Measurements from ENCODE around the gene DNAH9. TPM values are rescaled to one million over a fixed set of nuclear protein-coding genes. Genes with fewer than 3 reads are reported as not detected.
A peak's percentile ranks its signal among the peaks of the same experiment; 100 is the strongest.

The DNAH9 gene
- total and polyA plus RNA-seq, 2 of the 8 experiments (the other 6 are each of a cell fraction or from before 2014, with no cell fraction given) = 0.21 to 0.86 TPM

- no peak for TF ChIP-seq GABPA (IDR thresholded peaks at IDR 0.05; ENCODE audit: borderline replicate concordance, insufficient read depth, low read length)
- no peak for TF ChIP-seq GTF2F1 (IDR thresholded peaks at IDR 0.05; ENCODE audit: borderline replicate concordance, low read depth, low read length)
- TF ChIP-seq ASH2L (IDR thresholded peaks at IDR 0.05; ENCODE audit: low read length) = peak; percentile 94
- no peak for TF ChIP-seq RXRA (IDR thresholded peaks at IDR 0.05; ENCODE audit: insufficient read depth, low read depth, low read length)
- no peak for TF ChIP-seq SP2 (IDR thresholded peaks at IDR 0.05; ENCODE audit: low read length)
- TF ChIP-seq CBX5 (IDR thresholded peaks at IDR 0.05; ENCODE audit: low read depth, low read length) = no peak
- peak; percentile 88 for TF ChIP-seq TBP (IDR thresholded peaks at IDR 0.05; ENCODE audit: low read depth, low read length)
- TF ChIP-seq ATF2 (IDR thresholded peaks at IDR 0.05; ENCODE audit: low read length) = peak; percentile 38; the same call in 1 of the 2 replicates
- no peak for TF ChIP-seq SAP30 (IDR thresholded peaks at IDR 0.05; ENCODE audit: insufficient read depth, insufficient replicate concordance, low read length)
- peak; percentile 87 for TF ChIP-seq SP4 (IDR thresholded peaks at IDR 0.05; ENCODE audit: low read length)
- TF ChIP-seq SUZ12 (IDR thresholded peaks at IDR 0.05; ENCODE audit: low read length) = no peak
- no peak for TF ChIP-seq CHD2 (IDR thresholded peaks at IDR 0.05; ENCODE audit: low read length)
- TF ChIP-seq SIN3A (conservative IDR thresholded peaks at IDR 0.05 in 1 of 2, IDR thresholded peaks at IDR 0.05 in 1 of 2; ENCODE audit: low read depth in 1 of 2, low read length in 2 of 2) = no peak; a peak in 1 of 4 replicates
- no peak for TF ChIP-seq USF2 (IDR thresholded peaks at IDR 0.05; ENCODE audit: low read length)
- no peak for TF ChIP-seq RNF2 (IDR thresholded peaks at IDR 0.05; ENCODE audit: borderline replicate concordance, low read depth, low read length, missing control alignments, poor library complexity, severe bottlenecking)
- peak; percentile 59; the same call in 1 of the 2 replicates for TF ChIP-seq CREB1 (IDR thresholded peaks at IDR 0.05)
- TF ChIP-seq TAF1 (IDR thresholded peaks at IDR 0.05; ENCODE audit: low read depth, low read length) = peak; percentile 90
- no peak for TF ChIP-seq SIX5 (IDR thresholded peaks at IDR 0.05; ENCODE audit: low read depth, low read length)
- TF ChIP-seq NANOG (IDR thresholded peaks at IDR 0.05; ENCODE audit: insufficient read depth, low read depth, low read length, poor library complexity, severe bottlenecking) = peak; percentile 4
- no peak for TF ChIP-seq TCF12 (IDR thresholded peaks at IDR 0.05; ENCODE audit: low read depth, low read length)
- no peak for TF ChIP-seq CTBP2 (IDR thresholded peaks at IDR 0.05; ENCODE audit: borderline replicate concordance, insufficient read depth, insufficient read length, low read length)
Measured at GRCh38 chr17:11997147-11997971, 399.1 kb downstream of the DNAH9 start, which contains the start of gene ZNF18 (continued).

All from H1 (cell line).